B cell (primary cell): ENCODE data around the gene SDK1.

Experiments used
- EZH2 ChIP-seq: IDR thresholded peaks from 2 replicates; pipeline ENCODE4 v1.6.1; 2012; ENCODE audit warnings: borderline replicate concordance, low read depth, mild to moderate bottlenecking, moderate library complexity, low read length; ENCODE audit not compliant: insufficient read depth, poor library complexity, severe bottlenecking
- TF ChIP-seq, protein P1 (sequence below): fragments of 200-600 bp; IDR thresholded peaks from one replicate; pipeline ENCODE4 v1.8.0; 2022; ENCODE audit warnings: antibody characterized with exemption, mild to moderate bottlenecking

DNA sequence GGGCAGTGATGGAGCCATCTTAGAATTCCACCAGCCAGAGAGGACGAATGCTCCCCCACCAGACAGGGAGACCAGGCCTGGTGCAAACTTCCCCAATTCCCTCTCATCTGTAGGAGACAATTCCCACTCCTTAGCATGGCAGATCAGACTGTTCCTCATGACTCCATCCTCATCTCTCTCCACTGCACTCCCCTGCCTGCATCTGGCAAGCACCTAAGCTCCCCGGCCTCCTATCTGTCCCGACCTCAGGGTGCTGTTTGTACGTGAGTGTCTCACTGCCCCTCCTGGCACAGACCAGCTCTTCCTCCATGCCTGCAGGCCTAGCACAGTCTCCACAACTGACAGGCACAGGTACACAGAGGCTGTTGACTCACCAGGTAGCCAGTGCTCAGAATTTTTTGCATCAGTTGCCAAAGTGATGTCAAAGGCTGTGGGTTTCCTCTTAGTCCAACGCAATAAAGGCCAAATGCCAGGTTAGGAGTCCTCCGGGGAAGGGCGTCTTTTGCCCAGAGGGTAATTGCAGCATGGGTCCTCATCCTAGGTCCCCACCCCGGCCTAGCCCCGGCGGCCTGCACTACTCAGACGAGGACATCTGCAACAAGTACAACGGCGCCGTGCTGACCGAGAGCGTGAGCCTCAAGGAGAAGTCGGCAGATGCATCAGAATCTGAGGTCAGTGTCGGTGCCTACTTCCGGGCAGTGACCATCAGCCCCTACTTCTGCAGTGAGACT is 944.2 kb downstream of the SDK1 start:
- no peak for TF ChIP-seq EZH2
- TF ChIP-seq, protein P1, sequence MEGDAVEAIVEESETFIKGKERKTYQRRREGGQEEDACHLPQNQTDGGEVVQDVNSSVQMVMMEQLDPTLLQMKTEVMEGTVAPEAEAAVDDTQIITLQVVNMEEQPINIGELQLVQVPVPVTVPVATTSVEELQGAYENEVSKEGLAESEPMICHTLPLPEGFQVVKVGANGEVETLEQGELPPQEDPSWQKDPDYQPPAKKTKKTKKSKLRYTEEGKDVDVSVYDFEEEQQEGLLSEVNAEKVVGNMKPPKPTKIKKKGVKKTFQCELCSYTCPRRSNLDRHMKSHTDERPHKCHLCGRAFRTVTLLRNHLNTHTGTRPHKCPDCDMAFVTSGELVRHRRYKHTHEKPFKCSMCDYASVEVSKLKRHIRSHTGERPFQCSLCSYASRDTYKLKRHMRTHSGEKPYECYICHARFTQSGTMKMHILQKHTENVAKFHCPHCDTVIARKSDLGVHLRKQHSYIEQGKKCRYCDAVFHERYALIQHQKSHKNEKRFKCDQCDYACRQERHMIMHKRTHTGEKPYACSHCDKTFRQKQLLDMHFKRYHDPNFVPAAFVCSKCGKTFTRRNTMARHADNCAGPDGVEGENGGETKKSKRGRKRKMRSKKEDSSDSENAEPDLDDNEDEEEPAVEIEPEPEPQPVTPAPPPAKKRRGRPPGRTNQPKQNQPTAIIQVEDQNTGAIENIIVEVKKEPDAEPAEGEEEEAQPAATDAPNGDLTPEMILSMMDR = no peak
